Upper lobe of left lung (tissue), 4 donors: Measurements from ENCODE around the gene FCSK.

Experiments used
- POLR2A ChIP-seq, 4 donors: fragments of 450-650 bp; IDR thresholded peaks; one replicate each; pipeline ENCODE4 v1.5.1; 2016 to 2017; ENCODE audit warnings: antibody characterized with exemption in 4 of 4, mild to moderate bottlenecking in 2 of 4
- TF ChIP-seq, protein P1 (sequence below), 6 experiments: fragments of 450-650 bp in 4 of 6; fragments of 200-600 bp in 2 of 6; sonication (generic) in 2 of 6; IDR thresholded peaks; one replicate each; pipeline ENCODE4 v1.5.1; 2016 to 2019; ENCODE audit warnings: antibody characterized with exemption in 6 of 6

- TF ChIP-seq, protein P1, sequence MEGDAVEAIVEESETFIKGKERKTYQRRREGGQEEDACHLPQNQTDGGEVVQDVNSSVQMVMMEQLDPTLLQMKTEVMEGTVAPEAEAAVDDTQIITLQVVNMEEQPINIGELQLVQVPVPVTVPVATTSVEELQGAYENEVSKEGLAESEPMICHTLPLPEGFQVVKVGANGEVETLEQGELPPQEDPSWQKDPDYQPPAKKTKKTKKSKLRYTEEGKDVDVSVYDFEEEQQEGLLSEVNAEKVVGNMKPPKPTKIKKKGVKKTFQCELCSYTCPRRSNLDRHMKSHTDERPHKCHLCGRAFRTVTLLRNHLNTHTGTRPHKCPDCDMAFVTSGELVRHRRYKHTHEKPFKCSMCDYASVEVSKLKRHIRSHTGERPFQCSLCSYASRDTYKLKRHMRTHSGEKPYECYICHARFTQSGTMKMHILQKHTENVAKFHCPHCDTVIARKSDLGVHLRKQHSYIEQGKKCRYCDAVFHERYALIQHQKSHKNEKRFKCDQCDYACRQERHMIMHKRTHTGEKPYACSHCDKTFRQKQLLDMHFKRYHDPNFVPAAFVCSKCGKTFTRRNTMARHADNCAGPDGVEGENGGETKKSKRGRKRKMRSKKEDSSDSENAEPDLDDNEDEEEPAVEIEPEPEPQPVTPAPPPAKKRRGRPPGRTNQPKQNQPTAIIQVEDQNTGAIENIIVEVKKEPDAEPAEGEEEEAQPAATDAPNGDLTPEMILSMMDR (IDR thresholded peaks at IDR 0.05) = no peak
- TF ChIP-seq POLR2A (IDR thresholded peaks at IDR 0.05) = no peak
Observed at GRCh38 chr16:70433458-70434103, 20.8 kb upstream of the FCSK start.
